NCI-H1092 (cell line): ENCODE results near the gene COX6B2.

Experiments
- DNase-seq: peaks from one replicate; lab custom pipeline; 2025; lab: John Stamatoyannopoulos, UW

The COX6B2 gene

GRCh38 chr19:55383279-55384130, 29.0 kb upstream of the COX6B2 start:
- DNase-seq, result peak; percentile 31

- DNase-seq, result no peak
Measured at GRCh38 chr19:55382522-55383054, 28.1 kb upstream of the COX6B2 start.

GRCh38 chr19:55382013-55382412, 27.5 kb upstream of the COX6B2 start:
- no peak for DNase-seq

- no peak for DNase-seq
Measured at GRCh38 chr19:55379174-55379573, 24.7 kb upstream of the COX6B2 start.

- DNase-seq, result no peak
Measured at GRCh38 chr19:55377356-55378131, 23.0 kb upstream of the COX6B2 start.

- DNase-seq, result no peak
Measured at GRCh38 chr19:55376241-55376933, 21.9 kb upstream of the COX6B2 start, which contains the start of gene TMEM190. Gene TMEM190, plus strand, starts transcription at chr19:55376826. Its CDS starts 28 bp downstream, at chr19:55376854.

GRCh38 chr19:55373993-55374757, 19.7 kb upstream of the COX6B2 start:
- no peak for DNase-seq

- no peak for DNase-seq
Measured at GRCh38 chr19:55373306-55373992, 18.9 kb upstream of the COX6B2 start.

GRCh38 chr19:55372316-55373081, 18.0 kb upstream of the COX6B2 start:
- no peak for DNase-seq

GRCh38 chr19:55370305-55370988, 15.9 kb upstream of the COX6B2 start, which contains the start of gene IL11:
Gene IL11, minus strand, starts transcription at chr19:55370463. Its CDS starts 153 bp downstream, at chr19:55370310.
- DNase-seq, result no peak

GRCh38 chr19:55369653-55370304, 15.3 kb upstream of the COX6B2 start:
- DNase-seq, result no peak

GRCh38 chr19:55368701-55369563, 14.4 kb upstream of the COX6B2 start:
- DNase-seq, result no peak

GRCh38 chr19:55368106-55368505, 13.6 kb upstream of the COX6B2 start:
- DNase-seq, result no peak

GRCh38 chr19:55366790-55367189, 12.3 kb upstream of the COX6B2 start:
- DNase-seq, result no peak

GRCh38 chr19:55365964-55366363, 11.4 kb upstream of the COX6B2 start:
- DNase-seq, result no peak

GRCh38 chr19:55365245-55365644, 10.7 kb upstream of the COX6B2 start:
- no peak for DNase-seq

GRCh38 chr19:55362990-55363716, 8.6 kb upstream of the COX6B2 start, which contains the start of gene GARIN5B:
Gene GARIN5B, minus strand, starts transcription at chr19:55363260. Its CDS starts 194 bp downstream, at chr19:55363066.
- no peak for DNase-seq
